SHP77 (cell line): ENCODE data around the gene MBNL1.
A peak's percentile ranks its signal among the peaks of the same experiment; 100 is the strongest.
"Not testable (repeated sequence)": the region's sequence is repeated elsewhere in the genome, so short reads cannot be mapped to it uniquely, and the experiment has no call there.

Experiments used
- DNase-seq, 2 experiments: peaks; one replicate each; lab custom pipeline; 2025; lab: John Stamatoyannopoulos, UW

MBNL1 gene

GRCh38 chr3:152379415-152380042, 110.8 kb downstream of the MBNL1 start:
- no peak for DNase-seq

GRCh38 chr3:152380043-152380442, 111.3 kb downstream of the MBNL1 start:
- DNase-seq: no peak

GRCh38 chr3:152381881-152382295, 113.2 kb downstream of the MBNL1 start:
- DNase-seq: no peak

GRCh38 chr3:152382312-152383135, 113.8 kb downstream of the MBNL1 start:
- DNase-seq: no peak

- no peak for DNase-seq
These were observed 114.4 kb downstream of the MBNL1 start for GRCh38 chr3:152383136-152383606.

GRCh38 chr3:152384412-152384811, 115.7 kb downstream of the MBNL1 start:
- DNase-seq: peak in 1 of 2 experiments; percentile 4

- DNase-seq: no peak
These were observed 117.0 kb downstream of the MBNL1 start for GRCh38 chr3:152385761-152386160.

GRCh38 chr3:152386208-152386607, 117.5 kb downstream of the MBNL1 start:
- no peak for DNase-seq

- no peak for DNase-seq
These were observed 119.9 kb downstream of the MBNL1 start for GRCh38 chr3:152388631-152389030.

- DNase-seq: no peak
These were observed 120.7 kb downstream of the MBNL1 start for GRCh38 chr3:152389316-152389934.

- no peak for DNase-seq
These were observed 121.9 kb downstream of the MBNL1 start for GRCh38 chr3:152390647-152391046.

GRCh38 chr3:152391671-152392070, 122.9 kb downstream of the MBNL1 start:
- DNase-seq: no peak

GRCh38 chr3:152392272-152392880, 123.6 kb downstream of the MBNL1 start:
- DNase-seq: no peak

GRCh38 chr3:152394246-152394645, 125.5 kb downstream of the MBNL1 start:
- DNase-seq: no peak

GRCh38 chr3:152395764-152396163, 127.0 kb downstream of the MBNL1 start:
- no peak for DNase-seq

- no peak for DNase-seq
These were observed 128.1 kb downstream of the MBNL1 start for GRCh38 chr3:152396867-152397266.

- DNase-seq: not testable (repeated sequence)
These were observed 128.6 kb downstream of the MBNL1 start for GRCh38 chr3:152397348-152397747.

- DNase-seq: no peak
These were observed 129.8 kb downstream of the MBNL1 start for GRCh38 chr3:152398495-152398894.

- DNase-seq: no peak
These were observed 130.6 kb downstream of the MBNL1 start for GRCh38 chr3:152399374-152399773.

- DNase-seq: no peak
These were observed 132.2 kb downstream of the MBNL1 start for GRCh38 chr3:152400887-152401286.

GRCh38 chr3:152402695-152403451, 134.1 kb downstream of the MBNL1 start:
- no peak for DNase-seq

GRCh38 chr3:152403632-152404066, 134.9 kb downstream of the MBNL1 start:
- DNase-seq: no peak
